Osteocyte (in vitro differentiated cells): ENCODE data around the gene RNF125. TPM values are rescaled to one million over a fixed set of nuclear protein-coding genes. Genes with fewer than 3 reads are reported as not detected.
"Not testable (repeated sequence)": the region's sequence is repeated elsewhere in the genome, so short reads cannot be mapped to it uniquely, and the experiment has no call there.

Source experiments
- DNase-seq: peaks from one replicate; pipeline ENCODE4 v3.0.0; 2021; ENCODE audit warnings: mixed read lengths; ENCODE audit not compliant: unreplicated experiment; ENCODE audit errors: extremely low spot score
- H3K27ac Mint-ChIP-seq: one replicate; pipeline ENCODE4 v1.8.0; 2021; ENCODE audit warnings: mild to moderate bottlenecking, mixed read lengths; ENCODE audit not compliant: unreplicated experiment
- H3K27me3 Mint-ChIP-seq: one replicate; pipeline ENCODE4 v1.8.0; 2021; ENCODE audit warnings: mixed read lengths; ENCODE audit not compliant: unreplicated experiment
- H3K36me3 Mint-ChIP-seq: one replicate; pipeline ENCODE4 v1.8.0; 2021; ENCODE audit warnings: mixed read lengths; ENCODE audit not compliant: unreplicated experiment
- H3K4me1 Mint-ChIP-seq: one replicate; pipeline ENCODE4 v1.8.0; 2021; ENCODE audit warnings: mixed read lengths; ENCODE audit not compliant: unreplicated experiment
- H3K4me3 Mint-ChIP-seq: one replicate; pipeline ENCODE4 v1.8.0; 2021; ENCODE audit warnings: mild to moderate bottlenecking, moderate library complexity, mixed read lengths; ENCODE audit not compliant: unreplicated experiment
- H3K9me3 Mint-ChIP-seq: one replicate; pipeline ENCODE4 v1.8.0; 2021; ENCODE audit warnings: mixed read lengths; ENCODE audit not compliant: unreplicated experiment
- total RNA-seq: library from RNA; stranded (reverse); gene quantifications from 2 replicates; pipeline ENCODE4 v1.2.1, GENCODE V29; 2021
- TF ChIP-seq, protein P1 (sequence below): fragments of 200-600 bp; sonication (generic); IDR thresholded peaks from 2 replicates; pipeline ENCODE4 v1.5.0; 2021; ENCODE audit warnings: antibody characterized with exemption, mild to moderate bottlenecking, moderate library complexity

RNF125 gene
- total RNA-seq, 1 donor from 2014 or later, result 0.13 TPM

- DNase-seq, result no peak
- TF ChIP-seq, protein P1, sequence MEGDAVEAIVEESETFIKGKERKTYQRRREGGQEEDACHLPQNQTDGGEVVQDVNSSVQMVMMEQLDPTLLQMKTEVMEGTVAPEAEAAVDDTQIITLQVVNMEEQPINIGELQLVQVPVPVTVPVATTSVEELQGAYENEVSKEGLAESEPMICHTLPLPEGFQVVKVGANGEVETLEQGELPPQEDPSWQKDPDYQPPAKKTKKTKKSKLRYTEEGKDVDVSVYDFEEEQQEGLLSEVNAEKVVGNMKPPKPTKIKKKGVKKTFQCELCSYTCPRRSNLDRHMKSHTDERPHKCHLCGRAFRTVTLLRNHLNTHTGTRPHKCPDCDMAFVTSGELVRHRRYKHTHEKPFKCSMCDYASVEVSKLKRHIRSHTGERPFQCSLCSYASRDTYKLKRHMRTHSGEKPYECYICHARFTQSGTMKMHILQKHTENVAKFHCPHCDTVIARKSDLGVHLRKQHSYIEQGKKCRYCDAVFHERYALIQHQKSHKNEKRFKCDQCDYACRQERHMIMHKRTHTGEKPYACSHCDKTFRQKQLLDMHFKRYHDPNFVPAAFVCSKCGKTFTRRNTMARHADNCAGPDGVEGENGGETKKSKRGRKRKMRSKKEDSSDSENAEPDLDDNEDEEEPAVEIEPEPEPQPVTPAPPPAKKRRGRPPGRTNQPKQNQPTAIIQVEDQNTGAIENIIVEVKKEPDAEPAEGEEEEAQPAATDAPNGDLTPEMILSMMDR, result no peak
- H3K4me1 Mint-ChIP-seq, result no peaks in the 10 kb centered on the region
- no peak overlapping the region for H3K4me3 Mint-ChIP-seq
- H3K27ac Mint-ChIP-seq, result no peak overlapping the region
- no peaks in the 10 kb centered on the region for H3K36me3 Mint-ChIP-seq
- no peaks in the 10 kb centered on the region for H3K27me3 Mint-ChIP-seq
- H3K9me3 Mint-ChIP-seq, result no peaks in the 10 kb centered on the region
Measured at GRCh38 chr18:31983976-31984375, 34.6 kb upstream of the RNF125 start.

DNA sequence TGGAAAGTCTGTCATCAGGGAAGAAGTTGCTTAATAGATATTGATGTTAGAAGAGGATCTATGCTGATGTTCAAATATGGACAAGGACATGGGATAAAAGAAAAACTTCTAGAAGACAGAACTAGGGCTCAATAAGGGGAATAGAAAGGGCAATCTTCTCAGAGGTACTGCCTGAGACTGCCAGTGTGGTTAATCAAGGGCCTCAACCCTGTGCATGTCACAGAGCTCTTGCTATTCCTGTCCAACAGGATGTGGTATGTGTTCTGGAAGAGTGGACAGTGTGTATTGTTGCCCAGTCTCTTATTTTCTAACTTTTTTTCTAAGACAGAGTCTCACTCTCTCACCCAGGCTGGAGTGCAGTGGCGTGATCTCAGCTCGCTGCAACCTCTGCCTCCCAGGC is 27.8 kb upstream of the RNF125 start:
- Mint-ChIP-seq H3K36me3 (no peaks in the 10 kb centered on the region), H3K27me3 (peaks cover 3% of the 10 kb centered on the region), H3K4me1 (no peaks in the 10 kb centered on the region), H3K4me3 (no peak overlapping the region), H3K27ac (no peak overlapping the region), H3K9me3 (no peaks in the 10 kb centered on the region)
- DNase-seq, result no peak
- TF ChIP-seq, protein P1, result no peak

- DNase-seq, result no peak
- Mint-ChIP-seq H3K9me3 (no peaks in the 10 kb centered on the region), H3K27me3 (peaks cover 3% of the 10 kb centered on the region), H3K27ac (no peak overlapping the region), H3K4me1 (no peaks in the 10 kb centered on the region), H3K36me3 (no peaks in the 10 kb centered on the region), H3K4me3 (no peak overlapping the region)
- TF ChIP-seq, protein P1, result no peak
Measured at GRCh38 chr18:31996007-31996406, 22.6 kb upstream of the RNF125 start.

- H3K36me3 Mint-ChIP-seq, result no peaks in the 10 kb centered on the region
- TF ChIP-seq, protein P1, result no peak
- no peak overlapping the region for H3K27ac Mint-ChIP-seq
- no peaks in the 10 kb centered on the region for H3K9me3 Mint-ChIP-seq
- no peak for DNase-seq
- H3K4me3 Mint-ChIP-seq, result no peak overlapping the region
- peaks cover 11% of the 10 kb centered on the region for H3K27me3 Mint-ChIP-seq
- no peaks in the 10 kb centered on the region for H3K4me1 Mint-ChIP-seq
Measured at GRCh38 chr18:31998880-31999412, 19.7 kb upstream of the RNF125 start.

- H3K4me1 Mint-ChIP-seq, H3K36me3 Mint-ChIP-seq, H3K9me3 Mint-ChIP-seq, H3K27me3 Mint-ChIP-seq, H3K27ac Mint-ChIP-seq, DNase-seq, H3K4me3 Mint-ChIP-seq: not testable (repeated sequence)
Measured at GRCh38 chr18:32001141-32001540, 17.5 kb upstream of the RNF125 start.

DNA sequence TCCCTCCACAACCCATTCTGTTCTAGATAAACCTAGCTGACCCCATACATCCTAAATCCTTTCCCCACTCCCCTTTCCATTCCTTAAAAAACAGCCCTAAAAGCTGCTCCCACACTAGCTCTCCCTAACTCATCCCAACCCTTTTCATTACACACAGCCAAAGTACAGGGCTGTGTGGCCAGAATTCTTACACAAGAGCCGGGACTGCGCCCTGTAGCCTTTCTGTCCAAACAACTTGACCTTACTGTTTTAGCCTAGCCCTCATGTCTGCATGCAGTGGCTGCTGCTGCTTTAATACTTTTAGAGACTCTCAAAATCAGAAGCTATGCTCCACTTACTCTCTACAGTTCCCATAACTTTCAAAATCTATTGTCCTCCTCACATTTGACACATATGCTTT is 14.8 kb upstream of the RNF125 start:
- not testable (repeated sequence) for DNase-seq, H3K27me3 Mint-ChIP-seq, H3K27ac Mint-ChIP-seq, H3K4me1 Mint-ChIP-seq, H3K9me3 Mint-ChIP-seq, H3K36me3 Mint-ChIP-seq, H3K4me3 Mint-ChIP-seq
